RCC 7860 (cell line): Measurements from ENCODE around the gene ARL6IP1.
"Not testable (repeated sequence)": the region's sequence is repeated elsewhere in the genome, so short reads cannot be mapped to it uniquely, and the experiment has no call there.

Experiments used
- DNase-seq: peaks from one replicate; pipeline ENCODE4 v3.0.0-alpha.2; 2015; ENCODE audit warnings: low spot score
- FAIRE-seq: peaks from 2 replicates; lab custom pipeline; 2012; peaks lifted over from hg19 to GRCh38; lab: Jason Lieb, UNC

Gene ARL6IP1

GRCh38 chr16:18767217-18767616 is 34.1 kb downstream of the ARL6IP1 start:
- not testable (repeated sequence) for FAIRE-seq

DNA sequence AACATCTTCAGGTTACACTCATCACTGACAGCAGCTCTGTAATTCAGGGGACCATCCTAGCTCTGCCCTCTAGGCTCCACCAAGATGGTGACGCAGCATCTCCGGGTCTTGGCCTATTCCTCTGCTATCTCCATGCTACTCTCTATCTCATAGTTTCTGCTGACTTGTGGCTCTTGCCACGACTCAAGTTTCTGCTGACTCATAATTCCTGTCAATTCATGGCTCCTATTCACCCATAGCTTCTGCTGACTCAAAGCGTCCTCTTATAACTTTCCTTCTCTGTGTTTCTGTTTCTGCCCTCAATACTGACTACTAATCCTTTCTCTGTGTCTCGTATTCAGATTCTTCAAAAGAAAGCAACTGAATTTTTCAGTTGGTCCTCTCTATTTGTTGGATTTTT is 38.6 kb downstream of the ARL6IP1 start:
- FAIRE-seq, DNase-seq: not testable (repeated sequence)

More at GRCh38 chr16:18767217-18767616, 34.1 kb downstream of the ARL6IP1 start:
- DNase-seq, result not testable (repeated sequence)

GRCh38 chr16:18759598-18760520 is 41.5 kb downstream of the ARL6IP1 start:
- not testable (repeated sequence) for DNase-seq, FAIRE-seq

- not testable (repeated sequence) for DNase-seq, FAIRE-seq
Observed at GRCh38 chr16:18757960-18758660, 43.2 kb downstream of the ARL6IP1 start.

DNA sequence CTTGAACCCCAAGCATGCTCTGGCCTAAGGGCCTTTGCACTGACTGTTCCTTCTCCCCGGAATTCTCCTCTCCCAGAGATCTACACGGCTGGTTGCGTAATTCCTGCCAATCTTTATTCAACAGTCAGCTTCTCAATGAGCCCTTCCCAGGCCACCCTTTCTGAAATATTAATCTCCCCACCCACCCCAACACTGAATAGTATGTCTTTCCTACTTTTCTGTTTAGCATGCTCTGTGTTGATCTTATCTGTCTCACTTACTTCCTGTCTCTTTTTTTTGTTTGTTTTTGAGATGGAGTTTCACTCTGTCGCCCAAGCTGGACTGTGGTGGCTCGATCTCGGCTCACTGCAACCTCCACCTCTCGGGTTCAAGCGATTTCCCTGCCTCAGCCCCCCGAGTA is 44.7 kb downstream of the ARL6IP1 start:
- not testable (repeated sequence) for DNase-seq, FAIRE-seq

GRCh38 chr16:18742870-18743269 is 58.5 kb downstream of the ARL6IP1 start:
- FAIRE-seq, DNase-seq: not testable (repeated sequence)
